K562 (cell line): ENCODE data around the gene TMEM143. TPM values are rescaled to one million over a fixed set of nuclear protein-coding genes. Genes with fewer than 3 reads are reported as not detected.

Source experiments
- HCFC1 ChIP-seq: IDR thresholded peaks from 2 replicates; pipeline ENCODE4 v1.6.1; 2012; ENCODE audit warnings: low read depth, low read length, improper control_type of control experiment
- polyA plus RNA-seq, 8 experiments: library from polyadenylated mRNA; depleted of rRNA in 4 of 8; stranded (reverse) in 5 of 8; unstranded in 3 of 8; fragments of >200 nt; fragmentation: Nextera tagmentation in 2 of 8; fragmentation: Illumina TruSeq in 1 of 8; extraction: Ambion mirVana in 2 of 8; extraction: Trizol in 1 of 8; gene quantifications; 2 replicates each; pipeline versions ENCODE4 v1.2.1 to v1.2.3, GENCODE V29; 2011 to 2014; ENCODE audit warnings: inconsistent platforms in 1 of 8, missing spikeins in 1 of 8
- total RNA-seq, 7 experiments: library from RNA; depleted of rRNA in 6 of 7; stranded (reverse); fragments of >200 nt in 6 of 7; fragmentation: Illumina TruSeq in 2 of 7; extraction: Trizol in 2 of 7; gene quantifications; 2 replicates each; pipeline versions ENCODE4 v1.2.1 to v1.2.3, GENCODE V29; 2011 to 2021; ENCODE audit warnings: low replicate concordance in 1 of 7
- TF ChIP-seq, protein P1 (sequence below): sonication (generic); formaldehyde crosslinking; IDR thresholded peaks from 2 replicates; pipeline ENCODE4 v1.8.0; 2023; ENCODE audit warnings: mild to moderate bottlenecking, missing genetic modification reagents
- TF ChIP-seq, protein P2 (sequence below), 2 experiments: fragments of 450-650 bp; formaldehyde crosslinking in 1 of 2; IDR thresholded peaks; 2 replicates each; pipeline versions ENCODE4 v1.4.0 to v1.6.1; 2014 to 2020; ENCODE audit warnings: mild to moderate bottlenecking in 2 of 2, borderline replicate concordance in 1 of 2, low read depth in 1 of 2

TMEM143 gene
- total and polyA plus RNA-seq, 9 of the 15 experiments (the other 6 are each of a cell fraction or from before 2014, with no cell fraction given), result 0.66 to 8.8 (median 4.3) TPM

DNA sequence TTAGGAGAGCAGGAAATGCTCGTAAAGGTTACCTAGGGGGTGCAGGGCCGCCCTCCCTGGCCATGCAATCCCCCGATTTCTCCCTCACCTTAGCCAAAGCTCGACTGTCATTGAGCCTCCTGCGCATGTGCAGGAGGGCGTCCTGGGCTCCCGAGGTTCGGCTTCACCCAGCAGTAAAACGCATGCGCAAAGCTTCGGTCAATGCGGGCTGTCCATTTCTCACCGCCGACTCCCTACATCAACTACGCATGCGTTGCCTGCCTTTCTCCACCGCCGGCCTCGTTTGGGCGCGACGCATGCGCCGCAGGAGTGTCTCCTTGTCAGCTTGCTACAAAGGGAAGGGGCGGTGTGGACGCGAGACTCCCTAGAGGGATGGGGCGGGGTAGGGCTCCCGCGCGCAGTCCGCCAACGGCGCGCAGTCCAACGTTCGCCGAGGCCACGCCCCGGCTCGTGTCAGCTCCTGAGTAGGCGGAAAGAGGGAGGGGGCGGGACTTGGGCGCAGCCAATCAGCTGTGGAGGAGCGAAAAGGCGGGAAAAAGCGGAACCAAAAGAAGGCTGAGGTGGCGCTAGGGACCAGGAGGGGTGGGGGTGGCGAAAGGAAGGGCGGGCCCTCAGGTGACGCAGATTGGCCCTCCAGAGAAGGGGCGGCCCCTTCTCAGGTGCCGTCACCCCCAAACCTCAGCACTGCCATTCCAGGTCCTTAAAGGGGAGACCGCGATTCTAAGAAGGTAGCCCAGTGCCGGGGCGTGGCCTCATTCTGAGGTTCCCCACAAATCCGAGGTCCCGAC lies at the start of gene TMEM143, which contains the start of gene SYNGR4 (continued):
- TF ChIP-seq, protein P1, sequence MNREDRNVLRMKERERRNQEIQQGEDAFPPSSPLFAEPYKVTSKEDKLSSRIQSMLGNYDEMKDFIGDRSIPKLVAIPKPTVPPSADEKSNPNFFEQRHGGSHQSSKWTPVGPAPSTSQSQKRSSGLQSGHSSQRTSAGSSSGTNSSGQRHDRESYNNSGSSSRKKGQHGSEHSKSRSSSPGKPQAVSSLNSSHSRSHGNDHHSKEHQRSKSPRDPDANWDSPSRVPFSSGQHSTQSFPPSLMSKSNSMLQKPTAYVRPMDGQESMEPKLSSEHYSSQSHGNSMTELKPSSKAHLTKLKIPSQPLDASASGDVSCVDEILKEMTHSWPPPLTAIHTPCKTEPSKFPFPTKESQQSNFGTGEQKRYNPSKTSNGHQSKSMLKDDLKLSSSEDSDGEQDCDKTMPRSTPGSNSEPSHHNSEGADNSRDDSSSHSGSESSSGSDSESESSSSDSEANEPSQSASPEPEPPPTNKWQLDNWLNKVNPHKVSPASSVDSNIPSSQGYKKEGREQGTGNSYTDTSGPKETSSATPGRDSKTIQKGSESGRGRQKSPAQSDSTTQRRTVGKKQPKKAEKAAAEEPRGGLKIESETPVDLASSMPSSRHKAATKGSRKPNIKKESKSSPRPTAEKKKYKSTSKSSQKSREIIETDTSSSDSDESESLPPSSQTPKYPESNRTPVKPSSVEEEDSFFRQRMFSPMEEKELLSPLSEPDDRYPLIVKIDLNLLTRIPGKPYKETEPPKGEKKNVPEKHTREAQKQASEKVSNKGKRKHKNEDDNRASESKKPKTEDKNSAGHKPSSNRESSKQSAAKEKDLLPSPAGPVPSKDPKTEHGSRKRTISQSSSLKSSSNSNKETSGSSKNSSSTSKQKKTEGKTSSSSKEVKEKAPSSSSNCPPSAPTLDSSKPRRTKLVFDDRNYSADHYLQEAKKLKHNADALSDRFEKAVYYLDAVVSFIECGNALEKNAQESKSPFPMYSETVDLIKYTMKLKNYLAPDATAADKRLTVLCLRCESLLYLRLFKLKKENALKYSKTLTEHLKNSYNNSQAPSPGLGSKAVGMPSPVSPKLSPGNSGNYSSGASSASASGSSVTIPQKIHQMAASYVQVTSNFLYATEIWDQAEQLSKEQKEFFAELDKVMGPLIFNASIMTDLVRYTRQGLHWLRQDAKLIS (CRISPR knock-in tag), result no peak
- TF ChIP-seq, protein P2, sequence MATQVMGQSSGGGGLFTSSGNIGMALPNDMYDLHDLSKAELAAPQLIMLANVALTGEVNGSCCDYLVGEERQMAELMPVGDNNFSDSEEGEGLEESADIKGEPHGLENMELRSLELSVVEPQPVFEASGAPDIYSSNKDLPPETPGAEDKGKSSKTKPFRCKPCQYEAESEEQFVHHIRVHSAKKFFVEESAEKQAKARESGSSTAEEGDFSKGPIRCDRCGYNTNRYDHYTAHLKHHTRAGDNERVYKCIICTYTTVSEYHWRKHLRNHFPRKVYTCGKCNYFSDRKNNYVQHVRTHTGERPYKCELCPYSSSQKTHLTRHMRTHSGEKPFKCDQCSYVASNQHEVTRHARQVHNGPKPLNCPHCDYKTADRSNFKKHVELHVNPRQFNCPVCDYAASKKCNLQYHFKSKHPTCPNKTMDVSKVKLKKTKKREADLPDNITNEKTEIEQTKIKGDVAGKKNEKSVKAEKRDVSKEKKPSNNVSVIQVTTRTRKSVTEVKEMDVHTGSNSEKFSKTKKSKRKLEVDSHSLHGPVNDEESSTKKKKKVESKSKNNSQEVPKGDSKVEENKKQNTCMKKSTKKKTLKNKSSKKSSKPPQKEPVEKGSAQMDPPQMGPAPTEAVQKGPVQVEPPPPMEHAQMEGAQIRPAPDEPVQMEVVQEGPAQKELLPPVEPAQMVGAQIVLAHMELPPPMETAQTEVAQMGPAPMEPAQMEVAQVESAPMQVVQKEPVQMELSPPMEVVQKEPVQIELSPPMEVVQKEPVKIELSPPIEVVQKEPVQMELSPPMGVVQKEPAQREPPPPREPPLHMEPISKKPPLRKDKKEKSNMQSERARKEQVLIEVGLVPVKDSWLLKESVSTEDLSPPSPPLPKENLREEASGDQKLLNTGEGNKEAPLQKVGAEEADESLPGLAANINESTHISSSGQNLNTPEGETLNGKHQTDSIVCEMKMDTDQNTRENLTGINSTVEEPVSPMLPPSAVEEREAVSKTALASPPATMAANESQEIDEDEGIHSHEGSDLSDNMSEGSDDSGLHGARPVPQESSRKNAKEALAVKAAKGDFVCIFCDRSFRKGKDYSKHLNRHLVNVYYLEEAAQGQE (IDR thresholded peaks at IDR 0.05; ENCODE audit: borderline replicate concordance), result no peak
- TF ChIP-seq, protein P2 (CRISPR knock-in tag; IDR thresholded peaks at IDR 0.05; ENCODE audit: low read depth), result 0 out of 2 replicates have a peak, but pooled peaks have one; percentile 19
- peak; percentile 70 for TF ChIP-seq HCFC1
- TF ChIP-seq, all 486 proteins: peak for 117
